Thyroid gland (tissue), 4 donors: ENCODE measurements around the gene MID1. TPM values are rescaled to one million over a fixed set of nuclear protein-coding genes. Genes with fewer than 3 reads are reported as not detected.

Experiments
- DNase-seq, 2 donors: peaks; one replicate each; pipeline ENCODE4 v3.0.0-alpha.2; 2019
- H3K27ac ChIP-seq, 3 donors: fragments of 200-600 bp; sonication (generic); 1 replicate in 2 of 3; 2 replicates in 1 of 3; pipeline ENCODE4 v1.5.1; 2016 to 2019; ENCODE audit warnings: mild to moderate bottlenecking in 1 of 3, moderate library complexity in 1 of 3
- H3K27me3 ChIP-seq: fragments of 200-600 bp; sonication (generic); one replicate; pipeline ENCODE4 v1.5.1; 2019
- H3K36me3 ChIP-seq, 2 donors: fragments of 200-600 bp; sonication (generic); one replicate each; pipeline ENCODE4 v1.5.1; 2016 to 2019
- H3K4me1 ChIP-seq, 2 donors: fragments of 200-600 bp; sonication (generic); one replicate each; pipeline ENCODE4 v1.5.1; 2017 to 2019
- H3K4me3 ChIP-seq, 3 donors: fragments of 200-600 bp; sonication (generic); replicated peaks in 1 of 3; 1 replicate in 2 of 3; 2 replicates in 1 of 3; pipeline ENCODE4 v1.5.1; 2016; ENCODE audit warnings: mild to moderate bottlenecking in 1 of 3
- H3K9me3 ChIP-seq: fragments of 200-600 bp; sonication (generic); one replicate; pipeline ENCODE4 v1.5.1; 2017
- CTCF ChIP-seq, 6 experiments: fragments of 200-600 bp in 3 of 6; fragments of 450-650 bp in 3 of 6; sonication (generic) in 3 of 6; IDR thresholded peaks; one replicate each; pipeline ENCODE4 v1.5.1; 2016 to 2019; ENCODE audit warnings: antibody characterized with exemption in 6 of 6, mild to moderate bottlenecking in 2 of 6, inconsistent platforms in 1 of 6, moderate library complexity in 1 of 6
- POLR2A ChIP-seq, 2 donors: fragments of 450-650 bp; IDR thresholded peaks; one replicate each; pipeline ENCODE4 v1.6.1; 2017; ENCODE audit warnings: antibody characterized with exemption in 2 of 2, mild to moderate bottlenecking in 2 of 2, moderate library complexity in 1 of 2
- WGBS, 2 donors: methylation state at CpG; one replicate each; pipeline ENCODE4 v1.1.5; 2017; 5-methylcytosine and 5-hydroxymethylcytosine counted together
- intact Hi-C: fragments of 100-400 bp; cut with DNase I; formaldehyde crosslinking; loops from one replicate; pipeline ENCODE4 v1.15.1; 2023
- total RNA-seq, 4 donors: library from RNA; depleted of rRNA; stranded (reverse); fragments of >200 nt; gene quantifications; one replicate each; pipeline ENCODE4 v1.2.3, GENCODE V29; 2016

MID1 gene
- total RNA-seq, 4 donors from 2014 or later, result 9.5 to 19.5 (median 12.7) TPM

DNA sequence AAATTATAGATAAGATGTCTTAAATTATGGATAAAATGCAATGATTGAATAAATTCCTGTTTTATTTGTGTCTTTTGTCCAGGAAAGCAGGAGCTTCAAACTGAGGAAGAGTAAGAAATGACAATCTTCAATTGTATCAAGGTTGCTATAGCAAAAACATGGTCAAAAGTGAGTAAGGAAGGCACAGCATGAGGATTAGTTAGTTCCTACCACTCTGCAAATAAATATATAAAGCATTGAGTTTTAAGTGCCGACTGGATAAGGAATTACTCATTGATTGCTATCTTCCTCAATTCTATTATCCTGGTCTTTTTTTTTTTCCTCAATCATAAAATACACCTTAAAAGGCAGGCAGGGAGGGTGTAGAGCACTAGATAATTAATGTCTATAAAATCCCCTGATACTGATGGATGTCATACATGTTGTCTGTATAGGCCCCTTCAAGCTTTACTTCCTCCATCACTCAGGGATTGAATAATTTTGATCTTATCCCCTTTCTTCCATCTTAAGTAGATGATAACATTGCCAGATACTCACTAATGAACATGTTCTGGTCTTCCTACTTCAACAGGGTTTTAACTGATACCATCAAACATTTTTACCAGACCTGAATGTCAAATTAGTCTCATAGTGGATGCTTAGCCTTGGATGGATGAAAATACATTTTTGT, 86.6 kb downstream of the MID1 start:
- TF ChIP-seq POLR2A (IDR thresholded peaks at IDR 0.05) (no peak), CTCF (IDR thresholded peaks at IDR 0.05) (no peak)
- no peak overlapping the region for H3K4me3 ChIP-seq
- intact Hi-C loops, result no loop called here
- H3K9me3 ChIP-seq, result no peaks in the 10 kb centered on the region
- no peaks in the 10 kb centered on the region for H3K36me3 ChIP-seq
- no peaks in the 10 kb centered on the region for H3K4me1 ChIP-seq
- 79 to 93% methylated on average over 1 of the region's 1 CpG for WGBS, 2 donors
- DNase-seq, result no peak
- no peak overlapping the region for H3K27ac ChIP-seq
- no peaks in the 10 kb centered on the region for H3K27me3 ChIP-seq

- WGBS, 2 donors, result 100% methylated on average over 1 of the region's 1 CpG
- no peaks in the 10 kb centered on the region for H3K4me1 ChIP-seq
- no peak for TF ChIP-seq CTCF (IDR thresholded peaks at IDR 0.05)
- intact Hi-C loops, result no loop called here
- no peaks in the 10 kb centered on the region for H3K27me3 ChIP-seq
- H3K4me3 ChIP-seq, result no peak overlapping the region
- H3K36me3 ChIP-seq, result no peaks in the 10 kb centered on the region
- no peaks in the 10 kb centered on the region for H3K9me3 ChIP-seq
- no peak for DNase-seq
- H3K27ac ChIP-seq, result no peak overlapping the region
Measured at GRCh38 chrX:10531927-10532326, 88.5 kb downstream of the MID1 start.

DNA sequence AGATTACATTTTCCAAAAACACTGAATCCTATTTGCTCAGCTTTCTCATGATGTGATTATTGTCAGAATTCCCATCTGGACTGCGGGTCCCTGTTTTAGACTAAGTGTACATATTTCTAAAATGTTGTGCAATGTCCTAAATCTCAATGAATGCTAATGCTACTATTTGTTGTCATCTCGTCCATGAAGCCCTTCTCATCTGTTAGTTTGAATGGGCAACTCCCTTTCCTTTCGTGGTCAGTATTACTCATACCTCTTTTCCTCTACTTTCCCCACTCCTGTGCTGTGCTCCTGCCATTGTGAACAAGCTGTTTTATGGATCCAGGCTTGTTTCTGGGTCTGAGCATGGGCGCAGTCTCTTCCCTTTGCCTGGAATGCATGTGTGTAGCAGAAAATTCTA, 91.0 kb downstream of the MID1 start:
- no peak for TF ChIP-seq POLR2A (IDR thresholded peaks at IDR 0.05)
- TF ChIP-seq CTCF (IDR thresholded peaks at IDR 0.05), result no peak
- Histone ChIP-seq H3K36me3 (no peaks in the 10 kb centered on the region), H3K27me3 (no peaks in the 10 kb centered on the region), H3K9me3 (no peaks in the 10 kb centered on the region), H3K4me3 (no peak overlapping the region), H3K27ac (no peak overlapping the region), H3K4me1 (no peaks in the 10 kb centered on the region)
- no peak for DNase-seq
- WGBS, 2 donors, result 82 to 96% methylated on average over 4 of the region's 4 CpGs
- intact Hi-C loops, result no loop called here

- H3K4me3 ChIP-seq, result no peak overlapping the region
- H3K27ac ChIP-seq, result no peak overlapping the region
- H3K27me3 ChIP-seq, result no peaks in the 10 kb centered on the region
- DNase-seq, result no peak
- no peaks in the 10 kb centered on the region for H3K9me3 ChIP-seq
- TF ChIP-seq CTCF (IDR thresholded peaks at IDR 0.05) (no peak), POLR2A (IDR thresholded peaks at IDR 0.05) (no peak)
- no peaks in the 10 kb centered on the region for H3K4me1 ChIP-seq
- intact Hi-C loops, result no loop called here
- 65 to 79% methylated on average over 1 of the region's 1 CpG for WGBS, 2 donors
- no peaks in the 10 kb centered on the region for H3K36me3 ChIP-seq
Measured at GRCh38 chrX:10526451-10526850, 93.9 kb downstream of the MID1 start.

- no peak for DNase-seq
- TF ChIP-seq CTCF (IDR thresholded peaks at IDR 0.05), result no peak
- no peak for TF ChIP-seq POLR2A (IDR thresholded peaks at IDR 0.05)
- H3K27me3 ChIP-seq, result no peaks in the 10 kb centered on the region
- H3K27ac ChIP-seq, result no peak overlapping the region
- H3K4me3 ChIP-seq, result no peak overlapping the region
- no peaks in the 10 kb centered on the region for H3K9me3 ChIP-seq
- 83 to 85% methylated on average over 5 to 6 of the region's 6 CpGs for WGBS, 2 donors
- intact Hi-C loops, result no loop called here
- H3K4me1 ChIP-seq, result no peaks in the 10 kb centered on the region
- H3K36me3 ChIP-seq, result no peaks in the 10 kb centered on the region
Measured at GRCh38 chrX:10525381-10526120, 94.8 kb downstream of the MID1 start.
